BE2C (cell line): ENCODE results near the gene MYBPC3.
"Not testable (repeated sequence)": the region's sequence is repeated elsewhere in the genome, so short reads cannot be mapped to it uniquely, and the experiment has no call there.

Experiments used
- DNase-seq: peaks from one replicate; pipeline ENCODE4 v3.0.0-alpha.2; 2020
- H3K27me3 ChIP-seq: fragments of 250-450 bp; sonication (Bioruptor Pico); 2 replicates; pipeline ENCODE4 v1.5.1; 2020; ENCODE audit warnings: mild to moderate bottlenecking
- H3K36me3 ChIP-seq: fragments of 250-450 bp; sonication (Bioruptor Pico); 2 replicates; pipeline ENCODE4 v1.5.1; 2020; ENCODE audit warnings: mild to moderate bottlenecking
- H3K4me1 ChIP-seq: fragments of 250-450 bp; sonication (Bioruptor Pico); 2 replicates; pipeline ENCODE4 v1.5.1; 2020
- H3K4me3 ChIP-seq: 2 replicates; pipeline ENCODE4 v1.5.1; 2011; ENCODE audit warnings: low read depth, low read length
- H3K9me3 ChIP-seq: fragments of 250-450 bp; sonication (Bioruptor Pico); 2 replicates; pipeline ENCODE4 v1.5.1; 2020
- TF ChIP-seq, protein P1 (sequence below): IDR thresholded peaks from 2 replicates; pipeline ENCODE4 v1.5.1; 2012; ENCODE audit warnings: mild to moderate bottlenecking, low read depth, low read length

MYBPC3 gene

DNA sequence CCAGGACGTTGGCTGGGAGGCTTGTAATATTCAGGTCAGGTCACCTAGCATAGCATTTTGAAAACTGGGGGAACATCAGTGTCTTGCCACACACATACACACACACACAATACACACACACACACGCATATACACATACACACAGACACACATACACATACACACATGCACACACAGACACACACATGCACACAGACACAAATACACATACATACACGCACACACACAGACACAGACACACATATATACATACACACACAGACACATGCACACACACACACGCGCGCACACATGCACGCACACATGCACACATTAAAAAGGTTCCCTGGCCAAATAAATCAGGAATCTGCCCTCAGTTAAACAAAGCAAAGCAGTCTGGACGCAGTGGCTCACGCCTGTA lies 12.5 kb downstream of the MYBPC3 start:
- Histone ChIP-seq H3K4me3 (no peak overlapping the region), H3K9me3 (no peaks in the 10 kb centered on the region), H3K27me3 (no peaks in the 10 kb centered on the region), H3K4me1 (no peaks in the 10 kb centered on the region), H3K36me3 (no peaks in the 10 kb centered on the region)
- no peak for DNase-seq
- TF ChIP-seq, protein P1, sequence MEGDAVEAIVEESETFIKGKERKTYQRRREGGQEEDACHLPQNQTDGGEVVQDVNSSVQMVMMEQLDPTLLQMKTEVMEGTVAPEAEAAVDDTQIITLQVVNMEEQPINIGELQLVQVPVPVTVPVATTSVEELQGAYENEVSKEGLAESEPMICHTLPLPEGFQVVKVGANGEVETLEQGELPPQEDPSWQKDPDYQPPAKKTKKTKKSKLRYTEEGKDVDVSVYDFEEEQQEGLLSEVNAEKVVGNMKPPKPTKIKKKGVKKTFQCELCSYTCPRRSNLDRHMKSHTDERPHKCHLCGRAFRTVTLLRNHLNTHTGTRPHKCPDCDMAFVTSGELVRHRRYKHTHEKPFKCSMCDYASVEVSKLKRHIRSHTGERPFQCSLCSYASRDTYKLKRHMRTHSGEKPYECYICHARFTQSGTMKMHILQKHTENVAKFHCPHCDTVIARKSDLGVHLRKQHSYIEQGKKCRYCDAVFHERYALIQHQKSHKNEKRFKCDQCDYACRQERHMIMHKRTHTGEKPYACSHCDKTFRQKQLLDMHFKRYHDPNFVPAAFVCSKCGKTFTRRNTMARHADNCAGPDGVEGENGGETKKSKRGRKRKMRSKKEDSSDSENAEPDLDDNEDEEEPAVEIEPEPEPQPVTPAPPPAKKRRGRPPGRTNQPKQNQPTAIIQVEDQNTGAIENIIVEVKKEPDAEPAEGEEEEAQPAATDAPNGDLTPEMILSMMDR = no peak

DNA sequence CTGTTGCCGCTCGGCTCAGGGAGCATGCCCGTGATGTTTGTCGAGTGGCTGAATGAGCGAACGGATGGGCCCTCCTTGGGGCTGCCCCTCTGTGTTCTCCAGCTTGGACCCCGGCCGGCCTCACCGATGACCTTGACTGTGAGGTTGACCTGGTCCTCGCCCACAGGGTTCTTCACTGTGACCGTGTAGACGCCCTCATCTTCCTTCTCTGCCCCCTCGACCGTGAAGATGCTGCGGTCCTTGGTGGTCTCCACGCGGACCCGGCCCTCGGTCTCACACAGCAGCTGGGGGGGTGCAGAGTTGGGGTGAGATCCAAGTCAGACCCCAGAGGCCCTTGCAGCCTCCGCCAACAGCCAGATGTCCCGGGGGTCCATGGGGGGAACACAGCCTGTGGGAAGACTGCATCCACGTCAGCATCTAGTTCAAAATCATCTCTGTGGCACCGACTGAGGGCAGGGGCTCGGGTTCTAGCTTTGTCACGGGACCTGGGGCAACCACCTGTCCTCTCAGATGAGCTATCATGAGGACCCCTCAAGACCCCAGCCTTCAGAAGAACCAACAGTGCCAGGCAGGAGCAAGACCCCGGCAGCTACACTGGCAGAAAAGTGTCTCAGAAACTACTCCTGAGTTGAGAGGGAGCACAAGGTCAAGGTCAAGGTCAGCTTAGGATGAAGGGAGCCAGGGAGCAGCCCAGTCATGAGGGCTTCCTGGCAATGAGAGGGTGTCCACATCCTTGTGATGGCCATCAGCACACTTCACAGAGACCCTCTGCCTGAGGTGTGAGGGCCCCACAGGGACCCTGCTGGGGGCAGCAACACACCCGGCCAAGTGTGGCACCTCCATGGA lies 13.9 kb downstream of the MYBPC3 start:
- no peak for DNase-seq
- Histone ChIP-seq H3K9me3 (no peaks in the 10 kb centered on the region), H3K4me1 (no peaks in the 10 kb centered on the region), H3K27me3 (no peaks in the 10 kb centered on the region), H3K4me3 (no peak overlapping the region), H3K36me3 (no peaks in the 10 kb centered on the region)
- TF ChIP-seq, protein P1 = no peak

DNA sequence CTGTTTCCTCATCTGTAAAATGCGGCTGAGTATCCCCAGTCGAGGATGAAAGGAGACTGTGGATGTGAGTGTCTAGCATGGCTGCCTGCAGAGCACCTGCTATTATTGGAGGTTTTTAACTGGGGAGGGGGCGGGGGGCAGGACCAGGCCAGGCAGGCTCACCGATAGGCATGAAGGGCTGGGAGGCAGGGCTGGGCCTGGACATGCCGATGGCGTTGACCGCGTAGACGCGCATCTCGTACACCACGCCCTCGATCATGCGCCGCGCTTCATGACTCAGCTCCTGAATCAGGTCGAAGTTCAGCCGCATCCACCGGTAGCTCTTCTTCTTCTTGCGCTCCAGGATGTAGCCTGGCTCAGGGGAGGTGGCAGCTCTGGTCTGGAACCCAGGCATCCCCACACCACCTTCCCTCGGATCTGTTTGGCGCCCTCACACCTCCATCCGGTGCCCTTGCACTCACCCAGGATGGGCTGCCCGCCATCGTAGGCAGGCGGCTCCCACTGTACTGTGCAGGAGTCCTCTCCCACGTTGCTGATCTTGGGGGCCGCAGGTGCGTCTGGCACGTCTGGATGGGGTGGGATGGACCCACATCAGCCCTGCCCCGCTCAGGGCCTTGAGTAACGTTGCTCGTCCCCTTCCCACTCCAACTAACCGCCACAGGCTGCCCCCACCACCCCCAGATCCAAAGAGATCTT lies 15.1 kb downstream of the MYBPC3 start:
- Histone ChIP-seq H3K27me3 (no peaks in the 10 kb centered on the region), H3K4me3 (no peak overlapping the region), H3K9me3 (no peaks in the 10 kb centered on the region), H3K36me3 (no peaks in the 10 kb centered on the region), H3K4me1 (no peaks in the 10 kb centered on the region)
- TF ChIP-seq, protein P1 = no peak
- DNase-seq = no peak

DNA sequence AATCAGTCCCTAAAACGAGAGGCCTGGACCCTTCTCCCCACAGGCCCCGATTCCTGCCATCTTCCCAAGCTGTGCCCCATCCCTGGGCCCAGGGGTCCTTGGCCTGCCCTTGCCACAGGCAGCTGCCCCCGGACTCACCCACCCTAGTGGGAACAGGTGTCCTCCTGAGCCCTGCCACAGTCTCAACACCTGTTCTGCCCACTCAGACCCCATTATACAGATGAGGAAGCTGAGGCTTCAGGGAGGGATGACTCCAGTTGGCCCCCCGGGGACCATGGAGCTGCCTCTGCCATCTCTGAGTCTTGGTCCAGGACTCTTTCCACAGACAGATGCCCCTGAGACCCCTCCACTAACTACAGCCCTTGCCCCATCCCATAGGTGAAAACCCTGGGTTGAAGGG lies 15.9 kb downstream of the MYBPC3 start:
- DNase-seq = no peak
- Histone ChIP-seq H3K4me3 (no peak overlapping the region), H3K9me3 (no peaks in the 10 kb centered on the region), H3K4me1 (no peaks in the 10 kb centered on the region), H3K36me3 (no peaks in the 10 kb centered on the region), H3K27me3 (no peaks in the 10 kb centered on the region)
- TF ChIP-seq, protein P1 = no peak

DNA sequence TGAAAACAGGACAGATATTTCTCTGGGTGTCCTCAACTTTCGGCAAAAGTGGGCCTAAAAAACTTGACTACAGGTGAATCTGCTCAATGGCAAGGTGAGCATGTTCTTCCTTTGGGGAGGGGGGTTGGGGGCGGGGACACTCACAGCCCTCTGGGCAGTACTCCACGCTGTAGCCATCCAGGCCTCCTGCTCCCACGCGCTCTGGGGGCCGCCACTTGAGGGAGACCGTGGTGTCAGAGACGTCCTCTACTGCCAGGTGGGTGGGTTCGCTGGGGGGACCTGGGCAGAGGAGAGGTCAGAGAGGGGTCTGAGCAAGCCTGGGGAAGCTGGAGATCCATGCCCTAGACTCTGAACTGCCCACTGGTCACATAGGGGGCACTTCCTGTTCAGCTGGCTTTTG lies 16.8 kb downstream of the MYBPC3 start:
- Histone ChIP-seq H3K9me3 (no peaks in the 10 kb centered on the region), H3K4me1 (no peaks in the 10 kb centered on the region), H3K4me3 (no peak overlapping the region), H3K27me3 (no peaks in the 10 kb centered on the region), H3K36me3 (no peaks in the 10 kb centered on the region)
- DNase-seq = no peak
- TF ChIP-seq, protein P1 = no peak

DNA sequence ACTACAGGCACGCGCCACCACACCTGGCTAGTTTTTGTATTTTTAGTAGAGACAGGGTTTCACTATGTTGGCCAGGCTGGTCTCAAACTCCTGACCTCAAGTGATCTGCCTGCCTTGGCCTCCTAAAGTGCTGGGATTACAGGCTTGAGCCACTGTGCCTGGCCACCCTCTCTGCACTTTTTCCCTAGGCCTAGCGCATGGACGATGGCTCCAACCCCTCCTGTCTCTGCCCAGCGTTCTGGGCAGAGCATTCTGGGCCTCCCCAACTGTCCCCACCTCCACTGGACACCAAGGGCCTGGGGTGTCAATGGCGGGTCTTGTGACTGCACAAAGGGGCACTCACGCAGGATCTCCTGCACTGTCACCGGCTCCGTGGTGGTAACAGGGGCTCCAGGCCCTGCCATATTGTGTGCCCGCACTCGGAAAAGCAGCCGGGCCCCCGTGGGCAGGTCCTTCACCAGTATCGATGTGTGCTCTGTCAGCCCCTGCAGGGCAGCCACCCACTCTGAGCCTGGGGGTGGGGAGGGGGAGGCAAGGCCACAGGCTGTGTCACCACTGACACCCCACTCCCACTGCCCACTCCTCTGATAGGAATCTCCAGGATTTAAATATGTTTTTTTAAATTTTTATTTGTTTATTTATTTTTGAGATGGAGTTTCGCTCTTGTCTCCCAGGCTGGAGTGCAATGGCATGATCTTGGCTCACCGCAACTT lies 17.6 kb downstream of the MYBPC3 start:
- not testable (repeated sequence) for DNase-seq, H3K36me3 ChIP-seq, H3K4me1 ChIP-seq, H3K27me3 ChIP-seq, H3K9me3 ChIP-seq, H3K4me3 ChIP-seq
